H1 (cell line): Measurements from ENCODE around the gene FKRP. TPM values are rescaled to one million over a fixed set of nuclear protein-coding genes. Genes with fewer than 3 reads are reported as not detected.

Experiments used
- BACH1 ChIP-seq: IDR thresholded peaks from 2 replicates; pipeline ENCODE4 v1.6.1; 2012; ENCODE audit warnings: low read length, improper control_type of control experiment
- polyA plus RNA-seq, 7 experiments: library from polyadenylated mRNA; depleted of rRNA in 3 of 7; stranded (reverse) in 5 of 7; unstranded in 2 of 7; fragments of >200 nt in 5 of 7; fragments of 200-250 nt in 2 of 7; gene quantifications; 1 replicate in 5 of 7; 2 replicates in 1 of 7; 4 replicates in 1 of 7; pipeline versions ENCODE4 v1.2.1 to v1.2.3, GENCODE V29; 2011 to 2013; ENCODE audit warnings: missing spikeins in 2 of 7, mixed read lengths in 2 of 7
- total RNA-seq: library from RNA; stranded (reverse); fragmentation: NEBNext Ultra II Directional; extraction: Animal tissue kit (Norgen Biotek cat#: 25700); gene quantifications from 2 replicates; pipeline ENCODE4 v1.2.1, GENCODE V29; 2021
- TF ChIP-seq, protein P1 (sequence below): IDR thresholded peaks from 2 replicates; pipeline ENCODE4 v1.6.1; 2012; ENCODE audit warnings: low read length, inconsistent platforms

The FKRP gene
- total and polyA plus RNA-seq, 2 of the 8 experiments (the other 6 are each of a cell fraction or from before 2014, with no cell fraction given) = 17.1 to 24.4 TPM

- TF ChIP-seq BACH1 = no peak
- TF ChIP-seq, protein P1, sequence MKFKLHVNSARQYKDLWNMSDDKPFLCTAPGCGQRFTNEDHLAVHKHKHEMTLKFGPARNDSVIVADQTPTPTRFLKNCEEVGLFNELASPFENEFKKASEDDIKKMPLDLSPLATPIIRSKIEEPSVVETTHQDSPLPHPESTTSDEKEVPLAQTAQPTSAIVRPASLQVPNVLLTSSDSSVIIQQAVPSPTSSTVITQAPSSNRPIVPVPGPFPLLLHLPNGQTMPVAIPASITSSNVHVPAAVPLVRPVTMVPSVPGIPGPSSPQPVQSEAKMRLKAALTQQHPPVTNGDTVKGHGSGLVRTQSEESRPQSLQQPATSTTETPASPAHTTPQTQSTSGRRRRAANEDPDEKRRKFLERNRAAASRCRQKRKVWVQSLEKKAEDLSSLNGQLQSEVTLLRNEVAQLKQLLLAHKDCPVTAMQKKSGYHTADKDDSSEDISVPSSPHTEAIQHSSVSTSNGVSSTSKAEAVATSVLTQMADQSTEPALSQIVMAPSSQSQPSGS = no peak
Measured at GRCh38 chr19:46756544-46756888, 10.7 kb downstream of the FKRP start (continued).
